Measurements from ENCODE around the gene NUP42. TPM values are rescaled to one million over a fixed set of nuclear protein-coding genes. Genes with fewer than 3 reads are reported as not detected.

NUP42 gene
- total RNA-seq, 2 donors from 2014 or later, result 20.7 to 20.8 TPM

Other genes with a start within 250 kb of the NUP42 start
- 100 to 1,000 TPM in 1 of 2 donors, 10 to 100 TPM in 1; 76.4 to 112 TPM for gene HYCC1, start 167.9 kb upstream of the NUP42 start, total RNA-seq
- gene KLHL7, start 76.3 kb upstream of the NUP42 start, total RNA-seq, result 10 to 100 TPM; 26.0 to 28.6 TPM
- 100 to 1,000 TPM; 190 to 297 TPM for gene GPNMB, start 64.7 kb downstream of the NUP42 start, total RNA-seq
- 10 to 100 TPM; 37.4 to 42.0 TPM for gene MALSU1, start 117.3 kb downstream of the NUP42 start, total RNA-seq

All from posterior vena cava (tissue), 2 donors.